H9 (cell line): Measurements from ENCODE around the gene CHN2. TPM values are rescaled to one million over a fixed set of nuclear protein-coding genes. Genes with fewer than 3 reads are reported as not detected.

ENCODE experiments used
- DNase-seq: peaks from one replicate; pipeline ENCODE4 v3.0.0-alpha.2; 2017
- H2AFZ ChIP-seq: one replicate; pipeline ENCODE4 v1.6.1; 2013; ENCODE audit warnings: mild to moderate bottlenecking, low read length, control low read depth, moderate library complexity
- H2AK5ac ChIP-seq: 2 replicates; pipeline ENCODE4 v1.6.1; 2013; ENCODE audit warnings: low read length, control low read depth, mixed read lengths; ENCODE audit not compliant: insufficient read length
- H2BK120ac ChIP-seq: one replicate; pipeline ENCODE4 v1.6.1; 2013; ENCODE audit warnings: low read depth, mild to moderate bottlenecking, low read length, control low read depth, inconsistent platforms; ENCODE audit not compliant: poor library complexity, severe bottlenecking
- H2BK12ac ChIP-seq: 2 replicates; pipeline ENCODE4 v1.6.1; 2013; ENCODE audit warnings: low read length, control low read depth, mixed read lengths, low read depth; ENCODE audit not compliant: insufficient read length
- H2BK15ac ChIP-seq: 2 replicates; pipeline ENCODE4 v1.6.1; 2013; ENCODE audit warnings: low read depth, low read length, control low read depth
- H2BK20ac ChIP-seq: one replicate; pipeline ENCODE4 v1.6.1; 2013; ENCODE audit warnings: low read depth, mild to moderate bottlenecking, low read length, control low read depth, inconsistent platforms; ENCODE audit not compliant: poor library complexity, severe bottlenecking
- H2BK5ac ChIP-seq: 2 replicates; pipeline ENCODE4 v1.6.1; 2013; ENCODE audit warnings: low read length, control low read depth, mixed read lengths; ENCODE audit not compliant: insufficient read length
- H3K14ac ChIP-seq: 2 replicates; pipeline ENCODE4 v1.6.1; 2013; ENCODE audit warnings: low read length, control low read depth; ENCODE audit not compliant: insufficient read depth
- H3K18ac ChIP-seq: 2 replicates; pipeline ENCODE4 v1.6.1; 2013; ENCODE audit warnings: low read depth, mild to moderate bottlenecking, mixed read lengths, low read length, control low read depth; ENCODE audit not compliant: insufficient read length
- H3K23ac ChIP-seq: 2 replicates; pipeline ENCODE4 v1.6.1; 2013; ENCODE audit warnings: low read length, control low read depth, mixed read lengths, low read depth; ENCODE audit not compliant: insufficient read length
- H3K23me2 ChIP-seq: 2 replicates; pipeline ENCODE4 v1.6.1; 2013; ENCODE audit warnings: low read depth, mild to moderate bottlenecking, mixed read lengths, low read length, control low read depth; ENCODE audit not compliant: insufficient read length, poor library complexity, severe bottlenecking
- H3K27ac ChIP-seq: 2 replicates; pipeline ENCODE4 v1.5.1; 2013; ENCODE audit warnings: low read length, control low read depth, mixed read lengths, low read depth; ENCODE audit not compliant: insufficient read length
- H3K27me3 ChIP-seq: 2 replicates; pipeline ENCODE4 v1.6.1; 2013; ENCODE audit warnings: low read length, control low read depth, inconsistent platforms; ENCODE audit not compliant: insufficient read depth
- H3K4ac ChIP-seq: 2 replicates; pipeline ENCODE4 v1.6.1; 2013; ENCODE audit warnings: low read depth, mild to moderate bottlenecking, control low read depth, inconsistent platforms, low read length, moderate library complexity
- H3K4me1 ChIP-seq: 2 replicates; pipeline ENCODE4 v1.6.1; 2013; ENCODE audit warnings: low read length, control low read depth, inconsistent platforms; ENCODE audit not compliant: insufficient read depth
- H3K4me2 ChIP-seq: 2 replicates; pipeline ENCODE4 v1.6.1; 2013; ENCODE audit warnings: low read length, control low read depth, mixed read lengths; ENCODE audit not compliant: insufficient read length, insufficient read depth
- H3K56ac ChIP-seq: 2 replicates; pipeline ENCODE4 v1.6.1; 2013; ENCODE audit warnings: low read depth, mild to moderate bottlenecking, mixed read lengths, low read length, control low read depth; ENCODE audit not compliant: insufficient read length
- H3K79me1 ChIP-seq: 2 replicates; pipeline ENCODE4 v1.6.1; 2013; ENCODE audit warnings: low read depth, mild to moderate bottlenecking, moderate library complexity, low read length, control low read depth, inconsistent platforms; ENCODE audit not compliant: insufficient read depth, poor library complexity, severe bottlenecking
- H3K79me2 ChIP-seq: 2 replicates; pipeline ENCODE4 v1.6.1; 2013; ENCODE audit warnings: low read length, control low read depth, inconsistent platforms; ENCODE audit not compliant: insufficient read depth
- H3K9ac ChIP-seq: 2 replicates; pipeline ENCODE4 v1.6.1; 2013; ENCODE audit warnings: low read length, control low read depth, mixed read lengths; ENCODE audit not compliant: insufficient read length; ENCODE audit errors: extremely low read depth
- H3K9me3 ChIP-seq: one replicate; pipeline ENCODE4 v1.6.1; 2013; ENCODE audit warnings: low read depth, low read length, inconsistent platforms; ENCODE audit not compliant: control insufficient read depth
- H3T11ph ChIP-seq: one replicate; pipeline ENCODE4 v1.6.1; 2013; ENCODE audit warnings: mild to moderate bottlenecking, low read length, control low read depth, inconsistent platforms
- H4K20me1 ChIP-seq: one replicate; pipeline ENCODE4 v1.6.1; 2013; ENCODE audit not compliant: control insufficient read depth, insufficient read length, insufficient read depth
- H4K5ac ChIP-seq: 2 replicates; pipeline ENCODE4 v1.6.1; 2013; ENCODE audit warnings: low read depth, mild to moderate bottlenecking, mixed read lengths, low read length, control low read depth; ENCODE audit not compliant: insufficient read length
- H4K8ac ChIP-seq: replicated peaks from 2 replicates; pipeline ENCODE4 v1.6.1; 2013; ENCODE audit warnings: low read length, control low read depth, mixed read lengths, low read depth; ENCODE audit not compliant: insufficient read length
- H4K91ac ChIP-seq: 2 replicates; pipeline ENCODE4 v1.6.1; 2013; ENCODE audit warnings: low read depth, mild to moderate bottlenecking, moderate library complexity, mixed read lengths, low read length, control low read depth; ENCODE audit not compliant: insufficient read length
- H3K27ac Mint-ChIP-seq, 3 experiments: 2 replicates in 2 of 3; 3 replicates in 1 of 3; pipeline ENCODE4 v1.8.0; 2020 to 2021; ENCODE audit warnings: mixed read lengths in 3 of 3, mild to moderate bottlenecking in 1 of 3, moderate library complexity in 1 of 3
- H3K27me3 Mint-ChIP-seq: 2 replicates; pipeline ENCODE4 v1.8.0; 2021; ENCODE audit warnings: low read depth, mild to moderate bottlenecking, moderate library complexity, mixed read lengths
- H3K36me3 Mint-ChIP-seq, 3 experiments: 2 replicates in 2 of 3; 3 replicates in 1 of 3; pipeline ENCODE4 v1.8.0; 2020 to 2021; ENCODE audit warnings: low read depth in 3 of 3, mixed read lengths in 3 of 3; ENCODE audit not compliant: insufficient read depth in 1 of 3
- H3K4me1 Mint-ChIP-seq, 2 experiments: 2 replicates each; pipeline ENCODE4 v1.8.0; 2020; ENCODE audit warnings: mixed read lengths in 2 of 2
- H3K4me3 Mint-ChIP-seq, 2 experiments: 2 replicates in 1 of 2; 3 replicates in 1 of 2; pipeline ENCODE4 v1.8.0; 2020 to 2021; ENCODE audit warnings: mild to moderate bottlenecking in 2 of 2, mixed read lengths in 2 of 2, moderate library complexity in 1 of 2
- H3K9me3 Mint-ChIP-seq, 2 experiments: 2 replicates in 1 of 2; 3 replicates in 1 of 2; pipeline ENCODE4 v1.8.0; 2020; ENCODE audit warnings: mild to moderate bottlenecking in 2 of 2, mixed read lengths in 2 of 2, moderate library complexity in 1 of 2
- CTCF ChIP-seq: fragments of 200-600 bp; sonication (generic); conservative IDR thresholded peaks from 3 replicates; pipeline ENCODE4 v1.8.0; 2021; ENCODE audit warnings: antibody characterized with exemption, mild to moderate bottlenecking
- WGBS: extraction: QIAGEN DNeasy Blood & Tissue Kit; methylation state at CpG from one replicate; pipeline ENCODE4 v1.1.7; 2013; ENCODE audit warnings: missing lambda C conversion rate, low lambda C conversion rate, mixed read lengths; ENCODE audit not compliant: insufficient read length; ENCODE audit errors: extremely low coverage; 5-methylcytosine and 5-hydroxymethylcytosine counted together
- total RNA-seq: library from RNA; stranded (reverse); gene quantifications from 2 replicates; pipeline ENCODE4 v1.2.1, GENCODE V29; 2021

The CHN2 gene
- total RNA-seq, 1 experiment from 2014 or later, result 3.3 TPM

GRCh38 chr7:29449569-29450260 is 255.1 kb downstream of the CHN2 start:
- WGBS, result no CpG with 5 or more reads among the region's 3 CpGs

More at GRCh38 chr7:29449569-29450260, 255.1 kb downstream of the CHN2 start:
- Histone ChIP-seq H3T11ph (no peak overlapping the region), H3K9ac (no peak overlapping the region), H2AFZ (no peak overlapping the region), H3K79me1 (no peaks in the 10 kb centered on the region), H4K8ac (no peak overlapping the region), H3K79me2 (no peaks in the 10 kb centered on the region), H3K27ac (no peak overlapping the region), H3K27me3 (no peaks in the 10 kb centered on the region), H3K23ac (no peak overlapping the region), H4K20me1 (no peaks in the 10 kb centered on the region), H2BK20ac (no peak overlapping the region), H4K5ac (no peak overlapping the region), H4K91ac (no peak overlapping the region), H3K18ac (no peak overlapping the region), H3K9me3 (no peaks in the 10 kb centered on the region), H2BK120ac (no peak overlapping the region), H2BK5ac (no peak overlapping the region), H3K4me1 (no peaks in the 10 kb centered on the region; the same call in 1 of the 2 replicates), H2BK15ac (no peak overlapping the region), H2BK12ac (no peak overlapping the region), H3K23me2 (no peaks in the 10 kb centered on the region), H3K4me2 (no peak overlapping the region), H3K4ac (no peak overlapping the region), H2AK5ac (no peak overlapping the region), H3K14ac (no peak overlapping the region), H3K56ac (no peak overlapping the region)
- peaks cover 13 to 15% of the 10 kb centered on the region in 2 experiments; a peak in 3 of 4 replicates for H3K4me1 Mint-ChIP-seq
- no peak for DNase-seq
- no peak overlapping the region for H3K27ac Mint-ChIP-seq
- no peak overlapping the region for H3K4me3 Mint-ChIP-seq
- H3K27me3 Mint-ChIP-seq, result no peaks in the 10 kb centered on the region; the same call in 1 of the 2 replicates
- H3K36me3 Mint-ChIP-seq, result no peaks in the 10 kb centered on the region
- no peaks in the 10 kb centered on the region for H3K9me3 Mint-ChIP-seq
- no peak for TF ChIP-seq CTCF
